GM18861 (cell line): ENCODE data around the gene DPP6.
A peak's percentile ranks its signal among the peaks of the same experiment; 100 is the strongest.

ENCODE experiments used
- ATAC-seq: cut with Tn5 transposase; IDR thresholded peaks from one replicate; pipeline ENCODE4 v1.9.1; 2021; ENCODE audit not compliant: unreplicated experiment

DPP6 gene

DNA sequence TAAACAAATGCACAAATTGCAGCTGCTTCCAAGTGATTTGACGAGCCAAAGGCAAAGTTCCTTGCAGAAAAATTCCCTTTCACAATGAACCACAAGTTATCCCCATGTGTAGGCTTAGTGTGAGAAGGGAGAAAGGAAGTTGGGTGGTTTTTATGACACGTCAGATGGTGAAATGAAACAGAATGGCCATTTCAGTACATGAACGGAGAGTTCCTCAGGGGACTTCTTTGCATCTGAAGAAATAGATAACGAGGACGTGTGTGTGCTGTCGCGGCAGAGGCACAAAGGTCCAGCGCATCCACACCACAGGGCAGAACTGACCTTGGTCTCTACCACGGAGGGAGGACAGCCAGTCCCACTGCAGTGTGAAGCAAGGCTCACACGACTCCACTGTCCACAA, 814.9 kb downstream of the DPP6 start:
- ATAC-seq = peak; percentile 64

GRCh38 chr7:154868921-154869320, 816.7 kb downstream of the DPP6 start:
- no peak for ATAC-seq

- no peak for ATAC-seq
Measured at GRCh38 chr7:154869436-154869835, 817.2 kb downstream of the DPP6 start.

GRCh38 chr7:154871507-154871906, 819.3 kb downstream of the DPP6 start:
- no peak for ATAC-seq

DNA sequence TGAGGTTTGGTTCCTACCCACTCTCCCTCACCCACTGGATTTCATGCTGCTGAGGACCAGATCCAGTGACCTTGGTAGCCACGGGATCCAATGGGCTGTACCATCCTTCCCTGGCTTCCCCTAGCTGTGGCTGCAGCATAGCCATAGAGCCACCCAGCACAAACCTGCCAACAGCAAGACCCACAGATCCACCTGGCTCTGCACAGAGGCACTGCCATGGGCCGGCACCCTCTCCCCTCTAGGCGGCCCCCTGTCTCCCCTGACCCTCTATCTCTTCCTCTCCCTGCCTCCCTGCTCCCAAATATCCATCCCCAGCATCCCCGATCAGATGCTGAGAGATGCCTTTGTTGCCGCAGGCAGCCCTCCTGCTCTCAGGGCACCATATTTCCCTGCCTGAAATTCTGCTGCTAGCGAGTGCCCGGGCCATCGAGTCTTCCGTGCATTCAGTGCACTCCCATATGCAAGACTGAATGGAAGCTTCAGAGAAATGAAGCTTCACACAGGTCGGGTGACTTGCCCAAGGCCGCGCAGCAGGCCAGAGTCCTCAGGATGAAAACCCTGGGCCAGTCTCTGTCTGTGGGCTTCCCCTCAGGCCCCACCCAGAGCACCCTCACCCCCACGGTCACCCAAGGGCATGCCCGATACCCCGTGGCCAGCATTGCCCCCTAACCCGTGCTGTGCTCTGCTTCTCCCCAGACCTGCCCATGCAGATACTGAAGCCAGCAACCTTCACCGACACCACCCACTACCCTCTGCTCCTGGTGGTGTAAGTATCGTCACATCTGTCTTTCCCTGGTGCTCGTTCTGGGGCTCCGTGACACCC, 819.9 kb downstream of the DPP6 start:
- no peak for ATAC-seq

DNA sequence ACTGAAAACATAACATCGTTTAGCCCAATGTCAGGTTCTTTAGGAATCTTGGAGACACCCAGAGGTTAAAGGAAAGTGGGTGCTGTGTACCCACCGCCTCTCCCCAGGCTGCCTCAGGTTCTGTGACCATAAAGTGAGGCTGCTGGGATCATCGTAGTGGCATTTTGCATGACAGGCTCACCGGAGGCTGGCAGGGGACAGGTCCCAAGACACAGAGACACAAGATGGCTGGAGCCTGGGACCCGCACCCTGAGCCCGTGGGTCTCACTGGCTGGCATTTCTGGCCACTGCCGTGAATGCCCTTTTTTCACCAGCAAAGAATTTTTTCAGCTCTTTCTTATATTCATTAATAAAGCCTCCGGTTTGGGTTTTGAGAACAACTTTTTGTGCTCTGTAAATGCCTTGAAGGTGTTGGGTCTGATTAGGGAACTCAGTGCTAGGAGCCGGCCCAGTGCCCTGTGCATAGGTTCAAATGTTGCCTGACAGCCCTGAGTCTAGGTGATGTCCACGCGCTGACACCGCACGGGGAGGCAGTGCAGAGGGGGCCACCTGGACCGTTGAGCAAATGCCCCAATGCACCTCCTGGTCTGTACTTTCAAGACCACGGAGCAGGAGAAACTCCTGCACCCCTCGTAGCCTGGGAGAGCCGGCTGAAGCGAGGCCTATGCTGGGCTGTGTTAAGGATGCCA, 820.8 kb downstream of the DPP6 start:
- no peak for ATAC-seq

- ATAC-seq = no peak
Measured at GRCh38 chr7:154873500-154874121, 821.4 kb downstream of the DPP6 start.

DNA sequence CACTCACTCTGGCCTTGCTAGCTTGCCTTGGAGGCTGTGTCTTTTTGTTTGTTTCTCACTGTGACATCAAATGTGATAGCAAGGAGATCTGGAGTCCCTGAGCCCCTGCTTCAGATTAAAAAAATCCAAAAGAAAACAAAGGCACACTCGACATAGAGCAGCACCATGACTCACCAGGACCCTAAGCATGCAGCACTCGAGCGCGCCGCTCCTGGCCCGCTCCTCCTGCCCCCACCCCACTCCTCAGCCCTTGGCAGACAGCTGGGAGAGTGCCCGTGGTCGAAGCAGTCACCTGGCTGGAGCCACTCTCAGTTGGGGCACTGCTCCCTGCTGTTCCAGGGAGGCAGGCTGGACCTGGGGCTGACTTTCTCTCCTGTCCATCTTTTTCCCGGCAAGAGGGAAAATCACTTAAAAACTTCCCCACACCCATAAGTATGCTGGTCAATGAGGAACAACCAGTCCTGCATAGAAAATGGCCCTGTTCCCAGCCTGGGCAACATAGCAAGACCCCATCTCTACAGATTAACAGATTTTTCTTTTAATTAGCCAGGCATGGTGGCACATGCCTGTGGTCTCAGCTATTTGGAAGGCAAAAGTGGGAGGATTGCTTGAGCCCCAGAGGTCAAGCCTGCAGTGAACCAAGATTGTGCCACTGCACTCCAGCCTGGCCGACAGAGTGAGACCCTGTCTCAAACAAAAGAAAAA, 822.4 kb downstream of the DPP6 start:
- ATAC-seq = no peak

GRCh38 chr7:154875297-154875696, 823.1 kb downstream of the DPP6 start:
- no peak for ATAC-seq

DNA sequence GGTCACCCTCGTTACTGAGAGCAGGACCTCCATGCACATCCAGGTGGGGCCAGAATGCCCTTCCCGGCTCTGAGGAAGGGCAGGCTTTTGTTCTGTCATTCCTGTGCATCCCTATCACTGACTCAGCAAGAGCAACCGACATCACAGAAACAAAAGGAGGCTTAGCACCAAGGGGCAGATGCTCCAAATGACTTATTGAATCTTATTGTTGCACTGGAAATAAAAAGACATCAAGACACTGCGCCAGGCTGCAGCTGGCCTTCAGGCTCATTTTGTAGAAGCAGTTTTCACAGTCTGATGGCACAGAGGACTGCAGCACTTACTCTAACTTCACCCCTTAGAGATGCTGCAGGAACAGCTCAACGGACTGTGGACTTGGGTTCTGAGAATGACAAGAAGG, 824.3 kb downstream of the DPP6 start:
- ATAC-seq = no peak

- no peak for ATAC-seq
Measured at GRCh38 chr7:154877031-154877430, 824.8 kb downstream of the DPP6 start.

DNA sequence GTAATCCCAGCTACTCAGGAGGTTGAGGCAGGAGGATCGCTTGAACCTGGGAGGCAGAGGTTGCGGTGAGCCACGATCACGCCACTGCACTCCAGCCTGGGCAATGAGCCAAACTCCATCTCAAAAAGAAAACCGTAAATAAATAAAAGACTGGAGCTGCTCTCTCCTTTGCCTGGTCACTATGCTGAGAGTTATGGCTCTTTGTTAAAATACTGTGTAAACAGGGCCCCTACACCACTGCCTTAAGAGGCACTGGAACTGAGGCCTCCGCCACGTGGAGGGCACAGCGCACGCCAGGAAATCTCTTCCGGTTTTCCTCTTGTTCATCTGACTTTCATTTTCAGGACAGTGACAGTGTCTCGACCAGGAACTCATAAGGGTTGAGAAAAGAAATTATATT, 827.4 kb downstream of the DPP6 start:
- no peak for ATAC-seq

DNA sequence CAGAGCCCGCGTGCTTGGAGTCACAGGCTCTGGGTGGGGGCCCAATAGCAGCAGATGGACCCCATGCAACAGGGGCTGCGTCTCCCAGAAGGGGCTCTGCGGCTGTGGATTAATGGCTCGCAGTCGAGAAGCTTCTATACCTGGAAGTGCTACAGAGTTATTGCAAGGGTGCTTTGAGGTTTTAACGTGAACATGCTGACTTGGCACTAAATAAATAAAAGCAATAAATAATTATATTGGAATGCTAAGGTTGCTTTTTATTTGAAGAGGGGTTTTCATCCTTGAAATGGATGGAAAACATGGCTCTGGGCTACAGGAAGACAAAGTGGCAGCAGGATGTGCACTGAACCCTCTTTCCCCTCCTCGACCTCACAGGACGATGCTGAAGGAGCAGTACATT, 828.3 kb downstream of the DPP6 start:
- no peak for ATAC-seq

DNA sequence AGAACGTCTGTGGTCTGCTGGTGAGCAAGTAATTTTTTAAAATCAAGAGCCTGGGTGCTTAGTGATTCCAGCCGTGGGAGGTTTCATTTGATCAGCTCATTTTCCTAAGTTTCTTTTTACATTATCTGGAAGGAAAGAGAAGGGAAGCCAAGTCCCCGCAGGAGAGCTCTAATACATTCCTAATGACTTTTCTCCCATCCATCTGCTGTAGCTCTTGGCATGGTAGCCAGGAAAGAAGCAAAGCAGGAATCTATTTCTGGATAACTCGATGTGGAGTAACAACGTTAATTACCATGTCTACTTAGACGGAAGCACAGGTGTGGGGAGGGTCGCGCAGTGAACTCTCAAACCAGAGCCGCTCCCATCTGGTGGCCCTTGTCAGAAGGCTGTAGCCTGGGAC, 828.8 kb downstream of the DPP6 start:
- no peak for ATAC-seq

DNA sequence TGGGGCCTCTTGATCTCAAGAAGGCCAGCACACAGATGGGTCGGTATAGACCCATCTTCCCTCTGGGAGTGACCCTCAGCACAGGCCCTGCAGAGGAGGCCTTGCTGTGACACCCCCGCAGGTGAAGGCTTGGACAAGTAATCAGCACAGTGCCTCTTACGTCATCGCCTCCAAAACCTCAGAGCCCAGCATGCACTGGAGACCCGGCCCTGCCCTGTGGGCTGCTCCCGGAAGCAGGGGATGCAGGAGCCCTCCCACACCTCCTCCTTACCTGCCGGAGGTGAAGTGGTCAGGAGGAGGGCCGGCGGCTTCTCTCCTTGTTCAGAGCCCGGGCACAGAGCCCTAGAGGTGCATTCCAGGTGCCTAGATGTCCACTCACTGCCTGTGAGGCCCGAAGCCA, 829.3 kb downstream of the DPP6 start:
- no peak for ATAC-seq

GRCh38 chr7:154882931-154883474, 830.8 kb downstream of the DPP6 start:
- no peak for ATAC-seq

DNA sequence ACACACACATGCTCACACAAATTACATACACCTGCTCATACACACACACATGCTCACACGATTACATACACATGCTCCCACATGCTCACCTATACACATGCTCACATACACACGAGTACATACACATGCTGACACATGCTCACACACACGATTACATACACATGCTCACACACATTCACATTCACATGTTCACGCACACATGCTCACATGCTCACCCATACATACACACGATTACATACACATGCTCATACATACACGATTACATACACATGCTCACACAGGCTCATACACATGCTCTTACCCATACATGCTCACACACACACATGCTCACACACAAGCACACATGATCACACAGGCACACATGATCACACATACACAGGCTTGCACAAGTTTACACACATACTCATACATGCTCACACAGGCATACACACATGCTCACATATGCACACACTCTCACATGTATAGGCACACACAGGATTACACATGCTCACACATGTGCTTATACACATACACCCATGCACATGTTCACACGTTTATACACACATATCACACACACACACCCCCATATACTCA, 832.2 kb downstream of the DPP6 start:
- ATAC-seq = no peak

DNA sequence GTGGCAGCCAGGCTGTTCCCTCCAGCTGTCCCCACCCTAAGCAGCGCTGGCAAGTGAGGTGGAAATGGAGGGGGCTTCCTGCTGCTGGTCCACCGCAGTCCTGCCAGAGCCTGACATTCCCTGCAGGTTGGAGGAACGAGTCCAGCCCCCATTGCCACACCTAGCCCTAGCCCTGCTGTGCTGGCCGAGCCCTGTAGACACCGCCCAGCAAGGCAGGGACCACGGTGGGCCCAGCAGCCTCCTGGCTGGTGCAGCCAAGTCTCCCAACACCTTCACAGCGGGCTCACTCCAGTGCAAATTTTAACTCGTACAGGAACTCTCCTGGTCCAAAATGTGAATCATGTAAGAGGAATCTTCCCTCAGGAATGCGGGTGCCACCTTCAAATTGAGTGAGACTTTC, 834.4 kb downstream of the DPP6 start:
- no peak for ATAC-seq

- no peak for ATAC-seq
Measured at GRCh38 chr7:154888690-154889089, 836.5 kb downstream of the DPP6 start.

DNA sequence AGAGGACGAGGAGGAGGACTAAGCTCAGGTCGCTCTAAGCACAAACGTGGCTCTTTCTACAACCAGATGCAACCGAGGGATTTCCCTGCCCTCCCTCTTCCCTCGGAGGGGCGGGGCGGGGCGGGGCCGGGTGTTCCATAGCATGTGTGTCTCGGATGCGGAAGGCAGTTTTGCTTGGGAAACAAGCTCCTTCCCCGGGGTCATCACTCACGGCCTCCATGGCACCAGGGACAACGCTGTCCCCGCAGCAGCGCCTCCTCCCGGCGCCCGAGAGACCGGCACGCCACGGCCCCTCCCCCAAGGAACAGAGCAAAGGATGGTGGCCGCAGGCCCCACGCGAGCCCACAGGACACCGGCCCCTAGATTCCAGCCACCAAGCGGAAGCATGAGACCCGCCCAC, 840.3 kb downstream of the DPP6 start:
- no peak for ATAC-seq

DNA sequence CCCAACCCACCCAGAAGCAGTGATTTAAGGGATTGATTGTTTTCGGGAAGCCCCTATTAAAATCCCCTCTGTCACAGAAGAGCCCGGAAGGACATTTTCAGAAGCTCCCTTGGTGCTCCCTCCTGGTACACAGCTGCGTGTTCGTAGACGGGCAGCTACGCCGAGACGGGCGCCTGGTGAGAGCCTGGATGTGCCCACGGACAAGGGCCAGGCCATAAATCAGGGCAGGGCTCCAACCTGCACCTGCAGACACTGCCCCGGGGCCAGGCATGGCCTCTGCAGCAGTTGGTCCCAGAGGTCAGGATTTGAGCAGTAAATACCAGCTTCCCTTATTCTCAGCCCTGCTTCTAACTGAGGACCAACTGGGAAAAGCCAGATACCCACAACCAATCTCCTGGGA, 843.9 kb downstream of the DPP6 start:
- no peak for ATAC-seq
